ENCODE measurements around the gene PKIG. TPM values are rescaled to one million over a fixed set of nuclear protein-coding genes. Genes with fewer than 3 reads are reported as not detected.

PKIG gene
- total and polyA plus RNA-seq, 10 of the 15 experiments (the other 5 are each of a cell fraction or from before 2014, with no cell fraction given) = 5.7 to 82.3 (median 39.7) TPM

- FAIRE-seq = no peak
- no peak overlapping the region; the same call in 1 of the 2 replicates for H2AFZ ChIP-seq (ENCODE audit: control insufficient read depth, low read depth, low read length)
- DNase-seq (ENCODE audit: low read depth, low spot score) = no peak
- intact Hi-C loops (cut with micrococcal nuclease; ENCODE audit: unreplicated experiment) (loop anchor here (5.0 kb wide), 1 partner anchor 54 kb away; no protein-coding TSS in a partner anchor), in situ Hi-C loops (cut with MboI) (no loop called here)
- H3K4me2 ChIP-seq (ENCODE audit: control insufficient read depth, insufficient read depth) = peak overlapping the region; percentile 8; the same call in 1 of the 2 replicates
- POLR2A ChIA-PET = no interaction called here
- H3K4me3 ChIP-seq = no peak overlapping the region
- SMC1A ChIA-PET (ENCODE audit: uncharacterized antibody, unreplicated experiment) = interaction anchor here (0.7 to 0.8 kb wide), 2 partner anchors 64 to 65 kb away, joined by 3 read pairs; no protein-coding TSS in a partner anchor
- H4K20me1 ChIP-seq (ENCODE audit: control insufficient read depth, insufficient read depth) = no peaks in the 10 kb centered on the region
- no peaks in the 10 kb centered on the region for H3K36me3 ChIP-seq (ENCODE audit: control insufficient read depth in 2 of 2, insufficient read depth in 2 of 2, low read length in 1 of 2)
- CTCF ChIA-PET = interaction anchor here (1.0 kb wide), 1 partner anchor 61 kb away, joined by 4 read pairs; no protein-coding TSS in a partner anchor
- H3K9ac ChIP-seq (ENCODE audit: control insufficient read depth, insufficient read depth, low read length) = no peak overlapping the region
- H3K27ac ChIP-seq (ENCODE audit: control insufficient read depth, insufficient read depth) = no peak overlapping the region
- BruUV-seq (replicated peaks) = no TSS peak
- no peak for ATAC-seq
- no peaks in the 10 kb centered on the region; the same call in 1 of the 2 replicates for H3K4me1 ChIP-seq (ENCODE audit: control insufficient read depth, insufficient read depth, low read length)
- no peaks in the 10 kb centered on the region for H3K79me2 ChIP-seq (ENCODE audit: control insufficient read depth, insufficient read depth, low read length)
- H3K9me3 ChIP-seq (replicated peaks; ENCODE audit: control insufficient read depth, insufficient read depth, low read length) = no peaks in the 10 kb centered on the region
- 96% methylated on average over 2 of the region's 2 CpGs for WGBS (ENCODE audit: insufficient coverage, insufficient replicate concordance, low lambda C conversion rate, missing lambda C conversion rate)
- no peak for TF ChIP-seq STAT3 (IDR thresholded peaks at IDR 0.05; ENCODE audit: low read depth, low read length)
- no peaks in the 10 kb centered on the region for H3K27me3 ChIP-seq (replicated peaks in 1 of 2; ENCODE audit: control insufficient read depth in 2 of 2, insufficient read depth in 2 of 2, low read length in 1 of 2)
- RAD21 ChIA-PET (ENCODE audit: unreplicated experiment) = no interaction called here
These were observed 49.4 kb upstream of the PKIG start for GRCh38 chr20:44532981-44533331.

GRCh38 chr20:44533928-44534327 lies 48.5 kb upstream of the PKIG start:
- TF ChIP-seq NRF1 (conservative IDR thresholded peaks at IDR 0.05; ENCODE audit: low read depth, low read length) (no peak), ETV6 (conservative IDR thresholded peaks at IDR 0.05 in 1 of 2, IDR thresholded peaks at IDR 0.05 in 1 of 2; ENCODE audit: borderline replicate concordance in 1 of 2, low read depth in 1 of 2) (no peak), HDAC6 (IDR thresholded peaks at IDR 0.05; ENCODE audit: unreplicated experiment) (no peak), GABPA (IDR thresholded peaks at IDR 0.05; ENCODE audit: low read depth) (no peak), BRCA1 (IDR thresholded peaks at IDR 0.05; ENCODE audit: low read depth, low read length) (no peak)
- FAIRE-seq (no peak), ATAC-seq (no peak), DNase-seq (ENCODE audit: low read depth, low spot score) (no peak)
- Histone ChIP-seq H3K27me3 (replicated peaks in 1 of 2; ENCODE audit: control insufficient read depth in 2 of 2, insufficient read depth in 2 of 2, low read length in 1 of 2) (no peaks in the 10 kb centered on the region), H3K4me2 (ENCODE audit: control insufficient read depth, insufficient read depth) (no peak overlapping the region), H3K9me3 (replicated peaks; ENCODE audit: control insufficient read depth, insufficient read depth, low read length) (no peaks in the 10 kb centered on the region), H3K27ac (ENCODE audit: control insufficient read depth, insufficient read depth) (no peak overlapping the region), H3K4me3 (no peak overlapping the region), H3K36me3 (ENCODE audit: control insufficient read depth in 2 of 2, insufficient read depth in 2 of 2, low read length in 1 of 2) (no peaks in the 10 kb centered on the region), H2AFZ (ENCODE audit: control insufficient read depth, low read depth, low read length) (no peak overlapping the region), H4K20me1 (ENCODE audit: control insufficient read depth, insufficient read depth) (no peaks in the 10 kb centered on the region), H3K4me1 (ENCODE audit: control insufficient read depth, insufficient read depth, low read length) (no peaks in the 10 kb centered on the region; the same call in 1 of the 2 replicates), H3K9ac (ENCODE audit: control insufficient read depth, insufficient read depth, low read length) (no peak overlapping the region), H3K79me2 (ENCODE audit: control insufficient read depth, insufficient read depth, low read length) (no peaks in the 10 kb centered on the region)
- SMC1A ChIA-PET (ENCODE audit: uncharacterized antibody, unreplicated experiment) = interaction anchor here (1.1 kb wide), 2 partner anchors 71 to 150 kb away, joined by 3 read pairs; no protein-coding TSS in a partner anchor
- BruUV-seq (replicated peaks) = no TSS peak
- 37% methylated on average over 4 of the region's 4 CpGs for WGBS (ENCODE audit: insufficient coverage, insufficient replicate concordance, low lambda C conversion rate, missing lambda C conversion rate)
- POLR2A ChIA-PET = no interaction called here
- CTCF ChIA-PET = interaction anchor here (0.7 to 2.7 kb wide), 3 partner anchors 20 to 150 kb away, joined by 4 to 9 read pairs (median 6); no protein-coding TSS in a partner anchor
- RAD21 ChIA-PET (ENCODE audit: unreplicated experiment) = no interaction called here
- in situ Hi-C loops (cut with MboI) (no loop called here), intact Hi-C loops (cut with micrococcal nuclease; ENCODE audit: unreplicated experiment) (loop anchor here (5.0 kb wide), 1 partner anchor 53 kb away; no protein-coding TSS in a partner anchor)
